ENCODE data around the gene TCERG1L. TPM values are rescaled to one million over a fixed set of nuclear protein-coding genes. Genes with fewer than 3 reads are reported as not detected.
"Not testable (repeated sequence)": the region's sequence is repeated elsewhere in the genome, so short reads cannot be mapped to it uniquely, and the experiment has no call there.

The TCERG1L gene
- total RNA-seq, 1 experiment from 2014 or later = 0.27 TPM

DNA sequence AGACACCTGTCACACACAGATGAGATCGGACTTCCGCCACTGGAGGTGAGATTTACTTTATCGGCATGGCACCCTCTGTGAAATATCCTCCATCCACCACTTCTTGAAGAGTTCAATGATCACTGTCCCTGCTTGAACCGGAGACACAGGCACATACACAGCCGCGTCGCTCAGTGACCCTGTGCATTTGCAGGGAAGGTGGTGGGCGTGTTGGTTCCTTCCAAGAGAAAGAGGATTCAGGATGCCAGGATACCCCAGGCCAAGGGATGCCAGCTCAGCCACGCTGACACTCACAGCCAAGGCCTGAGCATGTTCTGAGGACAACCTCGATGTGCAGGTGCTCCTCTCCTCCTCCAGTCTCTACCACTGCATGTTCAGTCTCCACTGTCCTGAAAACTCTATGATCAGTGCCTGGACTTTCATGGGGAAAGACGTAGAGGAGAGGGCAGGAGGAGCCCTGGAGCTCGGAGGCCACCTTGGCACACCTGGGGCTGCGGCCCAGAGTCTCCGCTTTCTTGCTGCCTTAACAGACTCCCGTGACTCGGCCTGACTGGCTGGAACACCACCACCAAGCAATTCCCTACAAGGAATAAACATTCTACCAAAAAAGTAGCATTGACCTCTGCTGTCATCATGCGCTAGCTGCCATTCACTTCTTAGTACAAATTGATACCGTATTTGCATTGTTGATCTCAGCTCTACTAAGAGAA lies 115.2 kb downstream of the TCERG1L start:
- no peak for DNase-seq (ENCODE audit: extremely low read depth, low read depth)

DNA sequence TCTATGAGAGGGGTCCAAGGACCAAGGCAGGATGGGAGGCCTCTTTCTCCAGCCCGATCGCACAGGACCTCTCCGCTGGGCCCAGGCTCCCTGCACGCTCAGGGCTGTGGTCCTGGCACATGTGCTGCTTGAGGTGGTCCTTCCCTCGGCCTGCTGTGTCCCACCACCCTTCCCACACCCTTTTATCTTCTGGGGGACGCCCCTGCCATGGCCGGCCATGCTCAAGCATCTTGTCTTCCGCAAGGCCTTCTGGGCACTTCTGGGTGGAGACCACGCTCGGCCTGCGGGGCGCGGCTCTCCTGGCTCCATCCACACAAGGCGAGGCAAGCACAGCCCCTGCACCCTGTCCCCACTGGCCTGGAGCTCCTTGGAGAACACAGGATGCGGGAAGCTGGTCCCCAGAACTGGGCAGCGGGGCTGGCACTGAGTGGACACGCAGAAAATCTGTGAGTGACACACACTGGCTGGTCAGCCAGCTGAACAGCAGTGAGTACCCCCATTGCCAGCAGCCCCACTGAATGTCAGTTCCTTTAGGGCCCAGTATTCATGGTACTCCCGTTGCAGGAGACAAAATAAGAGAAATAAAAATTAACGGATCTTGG lies 115.9 kb downstream of the TCERG1L start:
- DNase-seq (ENCODE audit: extremely low read depth, low read depth) = no peak

DNA sequence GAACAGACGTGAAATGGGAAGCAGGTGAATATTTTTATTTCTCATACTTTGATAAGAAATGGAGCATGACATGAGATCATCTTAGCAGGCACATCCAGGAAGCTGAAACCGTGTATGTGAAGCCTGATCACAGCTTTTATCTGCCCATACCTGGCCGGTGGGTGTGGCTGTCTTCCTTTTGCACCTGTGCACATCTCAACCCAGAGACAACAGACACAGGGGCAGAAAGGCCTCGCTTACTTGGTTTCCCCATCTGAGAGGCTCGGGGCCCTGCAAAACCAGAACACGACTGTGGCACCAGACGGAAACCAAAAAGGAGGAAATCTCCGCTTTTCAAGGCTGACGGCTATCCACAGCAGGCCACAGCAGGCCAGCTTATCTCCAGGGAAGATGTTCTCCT lies 116.4 kb downstream of the TCERG1L start:
- no peak for DNase-seq (ENCODE audit: extremely low read depth, low read depth)

DNA sequence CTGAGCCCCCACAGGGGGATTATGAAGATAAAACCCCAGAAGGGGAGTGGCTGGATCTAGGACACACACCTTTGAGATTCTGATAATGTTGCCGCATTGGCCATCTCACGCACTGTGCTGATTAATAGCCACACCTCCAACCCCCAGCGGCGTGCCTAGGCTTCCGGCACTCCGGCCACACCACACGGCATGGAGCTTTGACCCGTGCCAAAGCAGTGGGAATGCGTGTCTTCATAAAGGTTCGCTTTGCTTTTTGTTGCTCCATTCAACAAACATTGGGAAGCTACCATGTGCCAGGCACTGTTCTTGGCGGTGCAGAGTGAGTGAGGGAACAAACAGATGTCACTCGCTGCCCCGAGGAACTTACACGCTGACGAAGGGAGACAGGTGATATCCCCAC lies 117.6 kb downstream of the TCERG1L start:
- DNase-seq (ENCODE audit: extremely low read depth, low read depth) = no peak

DNA sequence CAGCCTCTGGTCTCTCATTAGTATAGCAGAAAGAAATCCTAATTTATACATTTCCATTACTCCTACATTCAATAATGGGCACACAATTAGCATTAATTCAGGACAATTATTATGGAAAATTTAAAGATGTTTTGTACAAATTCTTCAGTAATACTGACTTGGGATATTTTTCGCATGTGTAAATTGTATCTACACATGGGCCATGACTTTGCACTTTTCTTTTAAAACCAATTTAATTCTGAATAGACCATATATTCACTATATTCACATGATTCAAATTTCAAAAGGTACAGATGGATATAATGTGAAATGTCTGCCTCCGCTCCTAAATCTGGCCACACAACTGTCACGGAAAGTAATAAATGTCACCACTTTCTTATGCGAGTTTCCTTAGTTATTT lies 123.0 kb downstream of the TCERG1L start:
- DNase-seq (ENCODE audit: extremely low read depth, low read depth) = no peak

DNA sequence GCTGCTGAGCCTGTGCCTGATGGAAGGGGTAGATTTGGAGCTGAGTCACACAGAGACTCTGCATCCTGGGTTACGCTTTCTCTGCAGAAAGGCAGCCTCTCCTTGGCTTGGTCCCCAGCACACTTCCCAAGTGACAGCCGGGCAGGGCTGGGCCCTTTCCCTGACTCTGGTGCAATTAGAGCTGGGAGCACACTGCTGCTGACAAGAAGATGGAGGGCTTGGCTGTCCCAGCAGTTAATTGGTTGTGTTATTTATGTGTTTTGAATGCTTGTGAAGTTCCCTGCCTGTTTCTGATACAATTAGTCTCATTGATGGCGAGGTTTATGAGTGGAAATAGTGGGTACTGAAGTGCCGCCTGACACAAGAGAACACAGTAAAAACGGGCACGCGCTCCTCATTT lies 123.6 kb downstream of the TCERG1L start:
- DNase-seq (ENCODE audit: extremely low read depth, low read depth) = no peak

DNA sequence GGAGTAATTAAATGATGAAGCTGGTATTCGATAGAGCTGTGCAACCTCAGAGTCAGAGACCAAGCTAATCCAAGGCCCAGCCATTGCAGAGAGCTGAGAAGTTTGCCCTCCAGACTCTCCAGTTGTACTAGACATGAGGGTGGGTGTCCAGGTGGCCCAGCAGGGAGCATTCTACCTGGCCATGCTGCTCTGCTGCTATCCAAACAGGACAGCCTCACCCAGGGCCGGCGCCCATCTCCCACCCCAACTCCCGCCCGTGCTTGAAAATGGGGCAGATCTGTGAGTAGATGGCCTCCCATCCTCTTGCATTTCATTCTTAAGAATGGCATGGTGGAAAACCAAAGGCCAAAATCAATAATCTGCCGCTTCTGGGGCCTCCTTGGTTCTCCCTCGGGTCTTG lies 124.2 kb downstream of the TCERG1L start:
- DNase-seq (ENCODE audit: extremely low read depth, low read depth) = no peak

DNA sequence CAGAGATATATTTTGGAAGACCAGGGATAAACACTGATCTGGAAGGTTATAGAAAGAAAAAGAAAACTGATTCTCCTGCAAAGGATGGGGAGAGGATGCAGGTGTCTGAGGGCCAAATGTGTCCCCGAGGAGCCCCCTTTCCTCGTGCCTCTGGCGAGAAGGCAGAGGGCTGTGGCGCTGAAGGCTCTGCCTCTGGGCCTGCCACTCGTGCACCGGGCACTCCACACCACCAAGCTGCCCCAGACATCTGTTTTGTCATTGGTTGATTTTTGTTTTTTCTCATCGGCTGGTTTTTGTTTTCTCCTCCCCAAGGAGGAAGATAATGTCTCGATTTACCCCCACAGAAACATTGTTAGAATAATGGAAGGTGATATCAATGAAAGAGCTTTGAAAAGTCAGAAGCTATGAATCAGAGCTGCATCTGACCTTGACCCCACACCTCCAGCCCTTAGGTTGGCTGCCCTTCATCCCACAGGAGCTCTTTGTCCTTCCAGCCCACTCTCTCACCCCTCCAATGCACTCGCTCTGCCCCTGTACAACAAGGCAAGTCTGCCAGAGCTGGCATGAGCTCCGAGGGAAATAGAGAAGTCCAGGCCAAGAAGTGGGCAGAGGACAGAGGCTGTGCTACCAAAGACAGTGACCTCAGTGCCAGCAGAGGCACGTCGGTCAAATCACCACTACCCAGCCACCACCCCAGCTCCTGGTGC lies 124.8 kb downstream of the TCERG1L start:
- DNase-seq (ENCODE audit: extremely low read depth, low read depth) = no peak

DNA sequence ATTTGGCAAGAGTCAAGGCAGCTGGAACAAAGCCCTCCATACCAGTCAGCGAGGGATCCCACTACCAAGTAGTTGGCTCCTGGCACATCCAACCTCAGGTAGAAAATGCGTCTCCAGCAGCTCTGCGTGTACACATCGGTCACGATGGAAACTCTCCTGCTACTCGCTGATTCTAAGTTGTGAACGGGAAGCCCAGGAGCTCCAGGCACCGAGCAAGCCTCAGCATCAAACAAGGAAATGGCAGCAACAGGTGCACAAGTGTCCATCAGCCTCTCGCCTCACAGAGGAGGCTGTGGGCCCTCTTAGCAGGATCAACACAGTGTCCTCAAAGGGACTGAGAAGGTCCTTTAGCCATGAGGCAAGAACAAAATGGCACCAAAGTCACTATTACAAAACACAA lies 127.0 kb downstream of the TCERG1L start:
- DNase-seq (ENCODE audit: extremely low read depth, low read depth) = no peak

DNA sequence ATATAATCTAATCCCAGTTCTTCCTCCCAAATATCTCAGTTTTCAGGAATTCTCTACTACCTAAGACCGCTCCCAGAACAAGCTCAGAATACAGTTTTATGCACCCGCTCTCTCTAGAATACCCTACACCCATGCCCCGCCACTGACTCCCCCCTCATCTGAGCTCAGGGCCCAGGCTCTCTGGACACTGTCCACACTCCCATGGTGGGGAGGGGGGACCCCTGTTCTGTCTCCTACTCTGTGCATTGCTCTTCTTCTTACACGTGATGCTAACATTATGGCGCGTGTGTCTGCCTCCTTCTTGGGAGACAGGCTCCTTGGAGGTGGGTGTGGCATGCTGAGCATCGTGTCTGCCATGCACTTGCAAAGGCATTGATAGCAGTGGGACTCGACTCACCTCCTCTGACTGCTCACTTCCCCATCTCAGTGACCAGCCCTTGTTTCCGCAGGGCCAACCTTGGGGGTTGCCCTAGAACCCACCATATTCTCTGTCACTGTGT lies 127.9 kb downstream of the TCERG1L start:
- DNase-seq (ENCODE audit: extremely low read depth, low read depth) = no peak

DNA sequence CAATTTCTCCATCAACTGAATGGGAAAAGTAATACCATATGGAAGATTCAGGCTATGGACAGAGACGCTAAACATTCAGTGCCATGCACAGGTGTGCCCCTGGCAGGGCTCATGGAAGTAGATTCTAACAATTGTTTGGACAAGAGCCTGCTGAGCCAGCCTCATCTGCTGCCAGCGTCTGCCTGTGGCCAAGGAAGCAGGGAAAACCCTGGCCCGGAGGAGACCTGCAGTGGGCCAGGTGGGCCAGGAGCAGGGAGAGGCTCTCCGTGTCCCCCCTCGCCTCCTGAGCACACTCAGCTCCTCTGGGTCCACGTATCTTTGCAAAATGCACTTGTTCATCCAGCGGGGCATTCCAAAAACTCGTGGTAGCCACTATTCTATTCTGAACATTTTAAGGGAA lies 130.1 kb downstream of the TCERG1L start:
- no peak for DNase-seq (ENCODE audit: extremely low read depth, low read depth)

DNA sequence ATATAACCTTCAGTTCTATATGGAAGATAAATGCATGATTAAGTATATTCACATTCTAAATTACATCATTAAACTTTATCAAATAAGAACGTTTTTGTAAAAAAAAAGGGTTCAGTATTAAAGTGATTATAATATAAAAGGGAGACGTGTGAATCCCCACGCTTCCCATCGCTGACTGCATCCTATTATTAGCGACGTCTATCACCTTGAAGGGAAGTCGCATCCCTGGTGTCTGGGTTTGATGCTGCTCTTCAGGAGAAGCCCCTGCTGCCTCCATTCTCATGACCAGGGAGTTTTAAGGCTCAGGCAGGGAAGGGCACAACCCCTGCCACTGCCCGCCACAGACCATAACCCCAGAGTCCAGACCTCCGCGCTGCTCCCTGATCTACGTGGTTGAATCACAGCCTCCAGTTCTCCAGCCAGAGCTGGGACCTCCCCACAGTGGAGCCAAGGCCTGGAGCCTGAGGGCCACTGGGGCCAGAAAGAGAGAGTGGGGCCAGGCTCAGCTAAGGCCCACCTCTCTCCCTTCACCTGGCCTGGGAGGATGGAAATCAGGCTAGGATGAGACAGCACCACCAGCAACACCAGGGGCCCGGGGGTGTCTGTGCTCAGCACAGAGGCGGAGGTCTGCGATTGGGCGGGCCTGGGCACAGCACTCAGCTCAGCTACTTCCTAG lies 130.6 kb downstream of the TCERG1L start:
- DNase-seq (ENCODE audit: extremely low read depth, low read depth) = no peak

DNA sequence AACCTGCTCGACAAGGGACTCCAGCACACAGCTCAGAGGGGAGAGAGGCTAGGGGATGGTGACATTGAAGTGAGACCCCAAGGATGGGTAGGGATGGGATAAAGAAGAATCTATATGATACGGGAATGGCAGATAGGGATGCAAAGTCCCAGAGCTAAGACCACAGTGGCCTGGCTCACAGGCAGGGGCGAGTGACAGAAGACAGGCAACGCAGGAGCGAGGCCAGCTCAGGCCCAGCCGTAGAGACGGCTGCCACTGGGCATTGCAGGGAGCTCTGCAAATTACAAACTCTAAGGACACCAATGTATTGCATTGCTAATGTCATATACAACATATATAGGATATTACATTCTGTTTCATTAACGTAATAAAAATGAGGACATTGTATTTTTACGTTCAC lies 131.4 kb downstream of the TCERG1L start:
- no peak for DNase-seq (ENCODE audit: extremely low read depth, low read depth)

DNA sequence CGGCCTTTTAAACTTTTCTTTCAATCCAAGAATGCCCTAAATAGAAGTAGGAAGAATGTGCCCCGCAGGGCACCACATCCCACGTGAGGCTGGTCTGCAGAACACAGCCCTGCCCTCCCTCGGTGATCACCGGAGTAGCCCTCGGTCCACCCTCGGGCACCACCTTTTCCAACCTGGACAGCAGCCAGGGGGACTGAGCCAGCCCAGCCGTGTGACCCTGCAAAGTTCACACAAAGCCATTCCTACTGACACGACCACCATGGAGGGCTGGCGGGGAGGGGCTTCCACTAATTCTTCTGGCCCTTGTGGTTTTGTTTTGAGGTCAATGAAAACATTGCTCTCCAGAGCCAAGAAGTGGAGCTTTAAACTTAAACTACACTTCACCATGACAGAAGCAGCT lies 132.2 kb downstream of the TCERG1L start:
- no peak for DNase-seq (ENCODE audit: extremely low read depth, low read depth)

DNA sequence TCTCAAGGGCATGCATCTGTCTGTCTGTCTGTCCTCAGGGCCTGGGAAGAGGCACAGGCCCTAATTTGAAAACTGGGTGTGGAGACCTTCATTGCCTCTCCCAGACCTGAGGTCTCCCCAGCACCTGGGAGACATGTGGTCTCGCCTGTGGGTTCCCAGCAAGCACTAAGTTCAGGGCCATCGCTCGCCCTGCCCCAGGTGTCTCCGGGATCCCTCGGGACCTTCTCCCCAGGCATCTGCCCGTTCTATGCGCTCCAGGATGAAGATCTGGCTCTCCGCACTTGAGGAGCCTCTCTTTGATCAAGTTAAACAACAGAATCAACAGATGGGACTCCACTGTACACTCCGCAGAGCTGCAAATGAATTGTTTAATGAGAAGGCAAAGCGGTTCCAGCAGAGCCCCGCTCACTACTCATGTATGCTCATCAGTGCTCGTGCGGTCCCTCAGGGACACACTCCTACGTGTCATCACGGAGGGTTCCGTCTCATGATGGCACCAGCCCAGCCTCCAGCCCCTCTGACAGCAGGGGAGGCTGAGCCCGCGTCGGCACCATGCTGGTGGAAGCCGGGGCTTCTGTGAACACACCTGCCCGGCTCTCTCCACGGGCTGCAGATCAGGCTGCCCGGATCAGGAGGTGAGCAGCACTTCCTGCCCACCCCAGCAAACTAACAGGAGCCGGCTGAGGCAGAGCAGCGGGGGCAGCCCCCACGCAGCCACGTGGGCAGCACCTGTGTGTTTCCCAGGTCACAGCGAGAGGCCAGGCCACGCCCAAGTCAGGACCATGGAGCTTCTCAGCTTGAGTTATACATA lies 132.8 kb downstream of the TCERG1L start:
- DNase-seq (ENCODE audit: extremely low read depth, low read depth) = no peak

DNA sequence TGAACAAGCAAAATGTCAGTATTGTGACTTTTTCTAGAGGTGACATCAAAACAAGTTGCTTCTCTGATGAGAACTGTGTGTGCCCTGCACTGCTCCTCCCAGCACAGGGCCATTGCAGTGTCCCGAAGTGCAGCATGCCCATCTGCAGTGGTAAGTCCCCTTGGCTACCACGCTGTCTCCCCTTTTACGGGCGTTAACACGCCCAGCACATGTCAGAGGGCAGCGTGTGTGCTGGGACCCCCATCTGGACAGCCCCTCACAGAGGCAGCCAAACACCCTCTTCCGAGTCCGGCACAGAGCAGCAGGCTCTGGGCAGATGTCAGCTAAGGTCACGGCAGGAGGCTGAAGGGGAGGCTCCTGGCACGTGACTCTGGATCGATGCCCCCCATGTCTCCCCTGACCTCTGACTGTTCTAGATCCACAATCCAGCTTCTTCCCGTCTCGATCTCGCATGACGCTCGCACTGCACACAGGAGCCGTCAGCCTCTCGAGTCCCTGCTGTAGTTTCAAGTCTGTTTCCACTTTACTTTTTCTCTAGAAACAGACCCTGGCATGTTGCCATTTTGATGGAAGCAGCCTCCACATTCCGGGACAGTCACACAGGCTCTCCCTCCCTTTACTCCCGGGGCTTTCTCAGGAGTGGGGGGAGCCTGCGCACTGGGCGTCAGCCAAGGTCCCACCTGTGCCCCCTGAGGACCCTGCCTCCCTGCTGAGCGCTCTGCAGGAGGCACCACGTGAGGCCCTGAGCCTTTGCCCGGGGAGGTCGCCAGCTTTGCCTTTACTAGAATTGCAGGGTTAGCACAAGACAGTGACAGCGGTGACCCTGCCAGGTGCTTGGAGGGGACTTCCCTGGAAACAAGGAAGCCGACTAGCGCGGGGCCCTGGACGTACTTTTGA lies 133.8 kb downstream of the TCERG1L start:
- no peak for DNase-seq (ENCODE audit: extremely low read depth, low read depth)

DNA sequence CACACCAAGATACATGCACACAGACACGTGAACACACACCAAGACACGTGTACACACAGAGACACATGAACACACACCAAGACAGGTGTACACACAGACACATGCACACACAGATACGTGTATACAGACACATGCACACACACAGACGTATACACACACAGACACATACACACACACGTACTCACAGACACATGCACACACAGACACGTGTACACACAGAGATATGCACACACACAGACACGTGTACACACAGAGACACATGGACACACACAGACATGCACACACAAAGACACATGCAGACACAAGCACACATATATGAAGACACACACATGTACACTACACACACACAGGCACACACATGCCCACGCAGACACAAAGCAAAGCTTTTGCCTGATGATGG lies 134.6 kb downstream of the TCERG1L start:
- DNase-seq (ENCODE audit: extremely low read depth, low read depth) = no peak

DNA sequence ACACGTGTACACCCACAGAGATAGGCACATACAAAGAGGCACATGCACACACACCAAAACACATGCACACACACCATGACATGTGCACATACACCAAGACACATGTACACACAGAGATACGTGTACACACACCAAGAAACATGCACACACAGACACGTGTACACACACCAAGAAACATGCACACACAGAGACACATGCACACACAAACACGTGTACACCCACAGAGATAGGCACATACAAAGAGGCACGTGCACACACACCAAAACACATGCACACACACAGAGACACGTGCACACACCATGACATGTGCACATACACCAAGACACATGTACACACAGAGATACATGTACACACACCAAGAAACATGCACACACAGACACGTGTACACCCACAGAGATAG lies 135.2 kb downstream of the TCERG1L start:
- not testable (repeated sequence) for DNase-seq (ENCODE audit: extremely low read depth, low read depth)

DNA sequence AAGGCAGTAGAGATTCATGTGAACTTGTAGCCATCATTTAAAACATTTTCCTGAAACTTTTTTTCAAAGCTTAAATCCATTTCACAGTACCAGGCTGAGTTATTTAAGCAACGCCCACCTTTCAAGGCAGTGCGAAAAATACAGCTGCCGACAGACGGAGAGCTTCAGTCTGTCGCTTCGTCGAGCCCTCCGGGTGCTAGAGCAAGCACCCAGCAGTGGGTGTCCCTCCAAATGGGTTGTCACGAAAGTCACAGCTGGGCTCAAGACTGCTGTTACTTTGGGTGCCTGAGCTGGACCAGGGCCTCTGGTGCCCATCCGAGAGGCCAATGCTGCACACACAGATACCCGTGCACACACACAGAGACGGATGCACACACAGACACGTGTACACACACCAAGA lies 135.6 kb downstream of the TCERG1L start:
- DNase-seq (ENCODE audit: extremely low read depth, low read depth) = no peak
